Left ventricle myocardium inferior (tissue), 1 donor: ENCODE data around the gene CBR1. TPM values are rescaled to one million over a fixed set of nuclear protein-coding genes. Genes with fewer than 3 reads are reported as not detected.
A peak's percentile ranks its signal among the peaks of the same experiment; 100 is the strongest.

ENCODE experiments used
- DNase-seq: peaks from one replicate; pipeline ENCODE4 v3.0.0-alpha.2; 2020
- H3K27ac ChIP-seq: fragments of 200-600 bp; replicated peaks from 2 replicates; pipeline ENCODE4 v1.8.0; 2021
- H3K27me3 ChIP-seq: fragments of 200-600 bp; 2 replicates; pipeline ENCODE4 v1.8.0; 2021; ENCODE audit warnings: low read depth
- H3K36me3 ChIP-seq: fragments of 200-600 bp; 2 replicates; pipeline ENCODE4 v1.8.0; 2021
- H3K4me1 ChIP-seq: fragments of 200-600 bp; 2 replicates; pipeline ENCODE4 v1.8.0; 2021
- H3K4me3 ChIP-seq: fragments of 200-600 bp; 2 replicates; pipeline ENCODE4 v1.8.0; 2021; ENCODE audit warnings: mild to moderate bottlenecking, moderate library complexity
- H3K9me3 ChIP-seq: fragments of 200-600 bp; replicated peaks from 2 replicates; pipeline ENCODE4 v1.8.0; 2021
- CTCF ChIP-seq: fragments of 200-600 bp; IDR thresholded peaks from 2 replicates; pipeline ENCODE4 v1.8.0; 2021; ENCODE audit warnings: antibody characterized with exemption, mild to moderate bottlenecking, borderline replicate concordance
- intact Hi-C: fragments of 100-400 bp; cut with micrococcal nuclease; formaldehyde crosslinking; loops from one replicate; pipeline ENCODE4 v1.11.0; 2022
- total RNA-seq: library from RNA; stranded (reverse); fragmentation: NEBNext Ultra II Directional; extraction: Animal tissue kit (Norgen Biotek cat#: 25700); gene quantifications from one replicate; pipeline ENCODE4 v1.2.1, GENCODE V29; 2021
- donor health status: DM: no; HTN: yes; CAD: no; lungs with severe emphysema.

CBR1 gene
- total RNA-seq, 1 donor from 2014 or later, result 28.1 TPM

GRCh38 chr21:36061445-36061844 is 8.4 kb upstream of the CBR1 start:
- intact Hi-C loops, result no loop called here
- no peak for TF ChIP-seq CTCF
- Histone ChIP-seq H3K9me3 (no peaks in the 10 kb centered on the region), H3K27me3 (no peaks in the 10 kb centered on the region), H3K36me3 (peaks cover 20% of the 10 kb centered on the region), H3K27ac (no peak overlapping the region), H3K4me3 (no peak overlapping the region), H3K4me1 (peaks cover 37% of the 10 kb centered on the region)
- no peak for DNase-seq

GRCh38 chr21:36063375-36064084 is 6.3 kb upstream of the CBR1 start:
- Histone ChIP-seq H3K27ac (no peak overlapping the region), H3K27me3 (no peaks in the 10 kb centered on the region), H3K4me3 (no peak overlapping the region), H3K4me1 (peaks cover 24% of the 10 kb centered on the region), H3K36me3 (peaks cover under 1% of the 10 kb centered on the region), H3K9me3 (no peaks in the 10 kb centered on the region)
- intact Hi-C loops, result no loop called here
- TF ChIP-seq CTCF, result no peak
- no peak for DNase-seq

DNA sequence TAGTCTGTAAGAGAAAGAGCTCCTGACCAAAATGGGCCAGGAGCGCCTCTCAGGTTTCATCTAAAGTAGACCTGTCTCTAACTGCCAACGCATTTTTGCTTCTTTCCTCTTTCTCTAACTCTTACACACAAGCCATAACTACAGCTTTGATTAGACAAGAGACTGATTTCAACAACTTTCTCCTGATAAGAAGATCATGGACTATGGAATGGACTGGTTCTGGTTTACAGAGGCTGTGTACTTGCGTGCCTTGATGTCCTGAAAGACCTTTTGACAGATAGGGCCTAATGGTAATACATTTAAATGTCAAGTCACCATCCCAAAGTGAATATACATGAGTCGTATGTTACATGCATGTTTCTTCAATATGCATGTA is 5.8 kb upstream of the CBR1 start:
- Histone ChIP-seq H3K9me3 (peaks cover 5% of the 10 kb centered on the region), H3K4me1 (peaks cover 19% of the 10 kb centered on the region), H3K27me3 (no peaks in the 10 kb centered on the region), H3K4me3 (no peak overlapping the region), H3K27ac (no peak overlapping the region), H3K36me3 (no peaks in the 10 kb centered on the region)
- TF ChIP-seq CTCF, result no peak
- no peak for DNase-seq
- intact Hi-C loops, result no loop called here

GRCh38 chr21:36065497-36066036 is 4.3 kb upstream of the CBR1 start:
- no peak for TF ChIP-seq CTCF
- no peaks in the 10 kb centered on the region for H3K27me3 ChIP-seq
- DNase-seq, result no peak
- H3K4me3 ChIP-seq, result no peak overlapping the region
- no peak overlapping the region for H3K27ac ChIP-seq
- intact Hi-C loops, result no loop called here
- peaks cover 5% of the 10 kb centered on the region for H3K9me3 ChIP-seq
- H3K36me3 ChIP-seq, result no peaks in the 10 kb centered on the region
- peaks cover 21% of the 10 kb centered on the region for H3K4me1 ChIP-seq

GRCh38 chr21:36068748-36069398 is 951 bp upstream of the CBR1 start:
- TF ChIP-seq CTCF, result no peak
- intact Hi-C loops, result no loop called here
- Histone ChIP-seq H3K36me3 (peaks cover 12% of the 10 kb centered on the region), H3K27ac (peak overlapping the region; percentile 91), H3K9me3 (peaks cover 5% of the 10 kb centered on the region), H3K4me1 (peaks cover 42% of the 10 kb centered on the region), H3K27me3 (no peaks in the 10 kb centered on the region), H3K4me3 (no peak overlapping the region)
- no peak for DNase-seq
